GM12873 (cell line): ENCODE data around the gene HBM.

Experiments
- TF ChIP-seq, protein P1 (sequence below): IDR thresholded peaks from 2 replicates; pipeline ENCODE4 v1.5.1; 2012; ENCODE audit warnings: low read depth, mild to moderate bottlenecking, moderate library complexity, low read length, control low read depth; ENCODE audit not compliant: insufficient read depth; ENCODE audit errors: missing control alignments

HBM gene

DNA sequence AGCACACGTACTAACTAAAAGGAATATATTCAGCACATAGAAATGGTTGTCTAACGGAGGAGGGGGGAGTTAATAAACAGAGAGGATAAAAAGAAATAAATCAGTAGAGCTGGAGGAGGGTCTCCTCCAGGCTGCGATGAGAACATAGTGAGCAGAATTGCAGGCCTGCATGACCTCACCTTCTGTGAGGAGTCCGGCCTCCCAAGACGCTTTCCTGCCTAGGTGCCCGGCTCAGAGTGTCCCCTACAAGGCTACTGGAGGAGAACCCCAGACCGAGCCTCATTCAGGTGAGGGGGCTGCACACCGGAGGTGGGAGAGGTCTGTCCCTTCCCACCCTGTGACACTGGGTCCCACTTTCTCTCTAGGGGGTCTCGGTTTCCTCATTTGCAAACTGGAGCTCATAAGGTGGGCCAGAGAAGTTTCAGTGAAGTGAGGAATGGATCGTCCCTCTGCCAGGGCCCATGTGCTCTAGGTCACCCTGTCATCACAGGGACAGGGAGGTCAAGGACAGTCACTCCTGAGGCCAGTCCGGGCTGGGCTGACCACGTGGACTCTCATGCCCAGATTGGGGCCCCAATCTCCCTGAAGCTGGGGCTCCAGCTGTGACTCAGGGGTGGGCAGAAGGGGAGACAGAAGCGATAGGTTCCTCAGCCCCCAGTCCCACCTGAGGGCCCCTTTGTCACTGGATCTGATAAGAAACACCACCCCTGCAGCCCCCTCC is 3.3 kb upstream of the HBM start:
- TF ChIP-seq, protein P1, sequence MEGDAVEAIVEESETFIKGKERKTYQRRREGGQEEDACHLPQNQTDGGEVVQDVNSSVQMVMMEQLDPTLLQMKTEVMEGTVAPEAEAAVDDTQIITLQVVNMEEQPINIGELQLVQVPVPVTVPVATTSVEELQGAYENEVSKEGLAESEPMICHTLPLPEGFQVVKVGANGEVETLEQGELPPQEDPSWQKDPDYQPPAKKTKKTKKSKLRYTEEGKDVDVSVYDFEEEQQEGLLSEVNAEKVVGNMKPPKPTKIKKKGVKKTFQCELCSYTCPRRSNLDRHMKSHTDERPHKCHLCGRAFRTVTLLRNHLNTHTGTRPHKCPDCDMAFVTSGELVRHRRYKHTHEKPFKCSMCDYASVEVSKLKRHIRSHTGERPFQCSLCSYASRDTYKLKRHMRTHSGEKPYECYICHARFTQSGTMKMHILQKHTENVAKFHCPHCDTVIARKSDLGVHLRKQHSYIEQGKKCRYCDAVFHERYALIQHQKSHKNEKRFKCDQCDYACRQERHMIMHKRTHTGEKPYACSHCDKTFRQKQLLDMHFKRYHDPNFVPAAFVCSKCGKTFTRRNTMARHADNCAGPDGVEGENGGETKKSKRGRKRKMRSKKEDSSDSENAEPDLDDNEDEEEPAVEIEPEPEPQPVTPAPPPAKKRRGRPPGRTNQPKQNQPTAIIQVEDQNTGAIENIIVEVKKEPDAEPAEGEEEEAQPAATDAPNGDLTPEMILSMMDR, result no peak

DNA sequence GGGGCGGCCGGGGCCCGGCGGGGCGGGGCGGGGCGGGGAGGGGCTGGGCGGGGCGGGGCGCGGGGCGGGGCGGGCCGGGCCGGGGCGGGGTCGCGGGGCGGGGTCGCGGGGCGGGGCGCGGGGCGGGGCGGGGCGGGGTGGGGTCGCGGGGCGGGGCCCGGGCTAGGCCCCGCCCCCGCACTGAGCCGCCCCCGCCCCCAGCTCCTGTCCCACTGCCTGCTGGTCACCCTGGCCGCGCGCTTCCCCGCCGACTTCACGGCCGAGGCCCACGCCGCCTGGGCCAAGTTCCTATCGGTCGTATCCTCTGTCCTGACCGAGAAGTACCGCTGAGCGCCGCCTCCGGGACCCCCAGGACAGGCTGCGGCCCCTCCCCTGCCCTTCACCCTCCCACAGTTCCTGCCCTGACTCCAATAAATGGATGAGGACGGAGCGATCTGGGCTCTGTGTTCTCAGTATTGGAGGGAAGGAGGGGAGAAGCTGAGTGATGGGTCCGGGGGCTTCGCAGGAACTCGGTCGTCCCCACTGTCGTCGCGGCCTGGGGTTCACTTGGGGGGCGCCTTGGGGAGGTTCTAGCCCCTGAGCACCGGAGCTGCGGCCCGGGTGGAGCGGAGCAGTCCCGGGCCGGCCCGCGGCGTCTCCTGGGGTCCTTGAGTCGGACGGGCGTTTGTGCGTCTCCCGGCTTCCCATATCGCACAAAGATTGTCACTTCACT is 795 bp upstream of the HBM start:
- TF ChIP-seq, protein P1, result no peak

DNA sequence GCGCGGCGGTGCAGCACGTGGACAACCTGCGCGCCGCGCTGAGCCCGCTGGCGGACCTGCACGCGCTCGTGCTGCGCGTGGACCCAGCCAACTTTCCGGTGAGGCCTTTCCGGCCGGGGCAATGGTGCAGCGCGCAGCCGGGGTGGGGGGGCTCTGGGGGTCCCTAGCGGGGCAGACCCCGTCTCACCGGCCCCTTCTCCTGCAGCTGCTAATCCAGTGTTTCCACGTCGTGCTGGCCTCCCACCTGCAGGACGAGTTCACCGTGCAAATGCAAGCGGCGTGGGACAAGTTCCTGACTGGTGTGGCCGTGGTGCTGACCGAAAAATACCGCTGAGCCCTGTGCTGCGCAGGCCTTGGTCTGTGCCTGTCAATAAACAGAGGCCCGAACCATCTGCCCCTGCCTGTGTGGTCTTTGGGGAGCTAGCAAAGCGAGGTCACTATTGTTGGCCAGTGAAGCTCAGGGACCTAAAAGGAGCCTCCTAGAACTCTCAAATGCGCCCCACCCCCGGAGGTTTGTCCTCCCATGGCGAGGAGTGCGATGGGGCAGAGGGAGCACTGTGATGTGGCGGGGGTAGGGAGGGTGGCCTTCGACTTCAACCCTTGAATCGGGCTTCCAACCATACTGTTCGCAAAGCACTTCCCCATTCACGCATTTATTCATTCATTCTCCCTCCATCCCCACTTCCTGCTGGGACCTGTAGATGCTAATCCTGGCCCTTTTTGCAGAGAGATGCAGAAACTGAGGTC is 770 bp downstream of the HBM start:
- TF ChIP-seq, protein P1, result no peak

DNA sequence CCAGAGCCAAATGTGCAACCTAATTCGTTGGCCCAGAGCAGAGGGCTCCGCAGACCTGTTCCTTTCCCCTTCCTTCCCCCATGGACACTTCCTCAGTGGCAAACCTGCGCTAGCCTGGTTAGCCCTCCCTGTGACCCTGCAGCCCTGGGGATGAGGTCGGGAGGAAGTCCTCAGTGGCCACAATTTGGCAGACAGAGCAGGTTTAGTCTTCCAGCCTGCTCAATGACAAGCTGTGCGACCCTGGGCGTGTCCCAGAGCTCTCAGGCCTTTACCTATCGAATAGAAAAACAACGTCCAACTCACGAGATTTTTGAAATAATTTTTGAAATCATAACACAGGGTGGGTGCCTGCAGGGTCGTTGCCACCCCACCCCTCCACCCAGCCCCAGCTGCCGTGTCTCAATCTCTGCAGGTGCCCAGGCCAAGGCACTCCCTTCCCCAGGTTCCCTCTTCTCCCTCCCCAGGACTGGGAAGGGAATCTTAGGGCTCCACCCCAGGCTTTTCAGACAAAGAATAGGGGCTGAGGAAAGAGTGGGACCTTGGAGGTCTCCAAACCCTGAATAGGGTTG is 1.4 kb downstream of the HBM start:
- TF ChIP-seq, protein P1, result no peak

DNA sequence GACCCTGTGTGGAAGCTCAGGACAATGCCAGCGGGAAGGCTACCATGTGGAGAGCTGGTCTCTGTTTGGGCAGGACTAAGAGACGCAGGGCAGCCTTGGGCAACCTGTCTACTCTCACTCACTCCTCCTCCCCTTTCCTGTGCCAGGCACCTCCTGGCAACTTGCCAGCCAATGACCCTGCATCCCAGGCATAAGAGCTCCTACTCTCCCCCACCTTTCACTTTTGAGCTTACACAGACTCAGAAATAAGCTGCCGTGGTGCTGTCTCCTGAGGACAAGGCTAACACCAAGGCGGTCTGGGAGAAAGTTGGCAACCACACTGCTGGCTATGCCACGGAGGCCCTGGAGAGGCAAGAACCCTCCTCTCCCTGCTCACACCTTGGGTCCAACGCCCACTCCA is 2.6 kb downstream of the HBM start:
- TF ChIP-seq, protein P1, result no peak

DNA sequence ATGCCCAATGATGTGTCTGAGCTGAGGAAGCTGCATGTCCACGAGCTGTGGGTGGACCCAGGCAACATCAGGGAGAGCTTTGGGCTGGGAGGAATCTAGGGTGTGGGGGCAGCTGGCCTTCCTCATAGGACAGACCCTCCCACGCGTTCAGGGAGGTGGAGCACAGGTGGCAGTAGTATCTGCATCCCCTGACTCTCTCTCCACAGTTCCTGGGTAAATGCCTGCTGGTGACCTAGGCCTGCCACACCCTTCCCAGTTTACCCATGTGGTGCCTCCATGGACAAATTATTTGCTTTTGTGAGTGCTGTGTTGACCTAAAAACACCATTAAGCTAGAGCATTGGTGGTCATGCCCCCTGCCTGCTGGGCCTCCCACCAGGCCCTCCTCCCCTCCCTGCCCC is 3.2 kb downstream of the HBM start:
- TF ChIP-seq, protein P1, result no peak

DNA sequence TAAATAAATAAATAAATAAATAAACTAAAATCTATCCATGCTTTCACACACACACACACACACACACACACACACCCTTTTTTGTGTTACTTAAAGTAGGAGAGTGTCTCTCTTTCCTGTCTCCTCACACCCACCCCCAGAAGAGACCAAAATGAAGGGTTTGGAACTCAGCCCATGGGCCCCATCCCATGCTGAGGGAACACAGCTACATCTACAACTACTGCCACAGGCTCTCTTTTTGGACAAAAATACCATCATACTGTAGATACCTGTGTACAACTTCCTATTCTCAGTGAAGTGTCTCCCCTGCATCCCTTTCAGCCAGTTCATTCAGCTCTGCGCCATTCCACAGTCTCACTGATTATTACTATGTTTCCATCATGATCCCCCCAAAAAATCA is 5.0 kb downstream of the HBM start:
- TF ChIP-seq, protein P1, result no peak
